CD14-positive monocyte (primary cell): Measurements from ENCODE around the gene ZC3H8. TPM values are rescaled to one million over a fixed set of nuclear protein-coding genes. Genes with fewer than 3 reads are reported as not detected.

ENCODE experiments used
- DNase-seq, 3 donors: peaks; one replicate each; pipeline ENCODE4 v3.0.0-alpha.2; 2011 to 2022
- H2AFZ ChIP-seq: 2 replicates; pipeline ENCODE4 v1.6.0; 2012; ENCODE audit warnings: mild to moderate bottlenecking, low read depth, low read length, inconsistent platforms; ENCODE audit not compliant: insufficient read depth, poor library complexity, severe bottlenecking
- H3K27ac ChIP-seq, 2 donors: 1 replicate in 1 of 2; 2 replicates in 1 of 2; pipeline ENCODE4 v1.5.1; 2012 to 2013; ENCODE audit warnings: low read length in 2 of 2, control low read depth in 1 of 2, inconsistent platforms in 1 of 2, low read depth in 1 of 2, mild to moderate bottlenecking in 1 of 2
- H3K27me3 ChIP-seq, 2 donors: one replicate each; pipeline versions ENCODE4 v1.6.0 to v1.6.1; 2011 to 2013; ENCODE audit warnings: low read length in 2 of 2; ENCODE audit not compliant: control insufficient read depth in 2 of 2, insufficient read depth in 2 of 2
- H3K36me3 ChIP-seq, 2 donors: replicated peaks in 1 of 2; 1 replicate in 1 of 2; 2 replicates in 1 of 2; pipeline versions ENCODE4 v1.5.1 to v1.6.1; 2012 to 2013; ENCODE audit warnings: low read length in 2 of 2, control low read depth in 1 of 2, inconsistent platforms in 1 of 2, mild to moderate bottlenecking in 1 of 2; ENCODE audit not compliant: insufficient read depth in 2 of 2, control insufficient read depth in 1 of 2
- H3K4me1 ChIP-seq, 2 donors: 1 replicate in 1 of 2; 2 replicates in 1 of 2; pipeline versions ENCODE4 v1.5.1 to v1.6.1; 2012 to 2013; ENCODE audit warnings: low read length in 2 of 2, control low read depth in 1 of 2, inconsistent platforms in 1 of 2, mild to moderate bottlenecking in 1 of 2, moderate library complexity in 1 of 2; ENCODE audit not compliant: insufficient read depth in 2 of 2, control insufficient read depth in 1 of 2
- H3K4me2 ChIP-seq: replicated peaks from 2 replicates; pipeline ENCODE3; 2012; ENCODE audit warnings: low read length, moderate library complexity, mild to moderate bottlenecking; ENCODE audit not compliant: poor library complexity, severe bottlenecking; ENCODE audit errors: extremely low read depth
- H3K4me3 ChIP-seq, 3 experiments: fragments of 200-600 bp in 1 of 3; sonication (generic) in 1 of 3; replicated peaks in 1 of 3; 1 replicate in 2 of 3; 2 replicates in 1 of 3; pipeline ENCODE4 v1.5.1; 2011 to 2013; ENCODE audit warnings: low read length in 3 of 3, mild to moderate bottlenecking in 3 of 3, control low read depth in 2 of 3, low read depth in 2 of 3, inconsistent platforms in 1 of 3, moderate library complexity in 1 of 3
- H3K79me2 ChIP-seq: 2 replicates; pipeline ENCODE4 v1.6.0; 2012; ENCODE audit warnings: mild to moderate bottlenecking, control low read depth, inconsistent platforms, low read length, moderate library complexity; ENCODE audit not compliant: insufficient read depth
- H3K9ac ChIP-seq: 2 replicates; pipeline ENCODE4 v1.6.0; 2017; ENCODE audit warnings: low read length, mild to moderate bottlenecking; ENCODE audit not compliant: insufficient read depth, poor library complexity, severe bottlenecking
- H3K9me3 ChIP-seq, 2 donors: replicated peaks in 1 of 2; 1 replicate in 1 of 2; 2 replicates in 1 of 2; pipeline versions ENCODE4 v1.5.1 to v1.6.1; 2012 to 2013; ENCODE audit warnings: low read length in 2 of 2, control low read depth in 1 of 2; ENCODE audit not compliant: control insufficient read depth in 1 of 2, insufficient read depth in 1 of 2
- H4K20me1 ChIP-seq: 2 replicates; pipeline ENCODE4 v1.6.0; 2012; ENCODE audit warnings: mild to moderate bottlenecking, low read length, control low read depth, moderate library complexity; ENCODE audit not compliant: insufficient read depth
- H3K27ac Mint-ChIP-seq, 7 donors: one replicate each; pipeline ENCODE4 v1.8.0; 2020; ENCODE audit warnings: mild to moderate bottlenecking in 7 of 7, mixed read lengths in 7 of 7, moderate library complexity in 6 of 7, inconsistent platforms in 2 of 7
- H3K27me3 Mint-ChIP-seq, 3 donors: one replicate each; pipeline ENCODE4 v1.8.0; 2021 to 2022; ENCODE audit warnings: low read depth in 3 of 3, mild to moderate bottlenecking in 3 of 3, mixed read lengths in 3 of 3, moderate library complexity in 3 of 3, inconsistent platforms in 1 of 3
- H3K36me3 Mint-ChIP-seq, 2 donors: one replicate each; pipeline ENCODE4 v1.8.0; 2020; ENCODE audit warnings: mixed read lengths in 2 of 2, inconsistent platforms in 1 of 2, mild to moderate bottlenecking in 1 of 2
- H3K4me1 Mint-ChIP-seq: one replicate; pipeline ENCODE4 v1.8.0; 2020; ENCODE audit warnings: mild to moderate bottlenecking, mixed read lengths
- H3K4me3 Mint-ChIP-seq, 2 donors: one replicate each; pipeline ENCODE4 v1.8.0; 2020; ENCODE audit warnings: mild to moderate bottlenecking in 2 of 2, mixed read lengths in 2 of 2, moderate library complexity in 1 of 2
- H3K9me3 Mint-ChIP-seq, 7 donors: one replicate each; pipeline ENCODE4 v1.8.0; 2020 to 2022; ENCODE audit warnings: mixed read lengths in 7 of 7, mild to moderate bottlenecking in 6 of 7, moderate library complexity in 6 of 7, inconsistent platforms in 2 of 7
- WGBS: methylation state at CpG from one replicate; pipeline ENCODE4 v1.1.5; 2013; ENCODE audit warnings: missing lambda C conversion rate; ENCODE audit not compliant: insufficient coverage; 5-methylcytosine and 5-hydroxymethylcytosine counted together
- intact Hi-C, 2 donors: fragments of 100-400 bp; cut with micrococcal nuclease; formaldehyde crosslinking; loops; one replicate each; pipeline versions ENCODE4 v1.15.0 to v1.15.1; 2023
- polyA plus RNA-seq, 3 donors: library from polyadenylated mRNA; depleted of rRNA in 1 of 3; unstranded in 2 of 3; stranded (reverse) in 1 of 3; fragments of 300-500 nt in 2 of 3; fragments of >200 nt in 1 of 3; fragmentation: Illumina TruSeq in 2 of 3; gene quantifications; 1 replicate in 2 of 3; 2 replicates in 1 of 3; pipeline ENCODE4 v1.2.3, GENCODE V29; 2012 to 2021
- TF ChIP-seq, protein P1 (sequence below): fragments of 200-600 bp; IDR thresholded peaks from one replicate; pipeline ENCODE4 v1.8.0; 2022; ENCODE audit warnings: antibody characterized with exemption, mild to moderate bottlenecking

ZC3H8 gene
- polyA plus RNA-seq, 3 donors, result 2.3 to 6.9 (median 2.3) TPM

DNA sequence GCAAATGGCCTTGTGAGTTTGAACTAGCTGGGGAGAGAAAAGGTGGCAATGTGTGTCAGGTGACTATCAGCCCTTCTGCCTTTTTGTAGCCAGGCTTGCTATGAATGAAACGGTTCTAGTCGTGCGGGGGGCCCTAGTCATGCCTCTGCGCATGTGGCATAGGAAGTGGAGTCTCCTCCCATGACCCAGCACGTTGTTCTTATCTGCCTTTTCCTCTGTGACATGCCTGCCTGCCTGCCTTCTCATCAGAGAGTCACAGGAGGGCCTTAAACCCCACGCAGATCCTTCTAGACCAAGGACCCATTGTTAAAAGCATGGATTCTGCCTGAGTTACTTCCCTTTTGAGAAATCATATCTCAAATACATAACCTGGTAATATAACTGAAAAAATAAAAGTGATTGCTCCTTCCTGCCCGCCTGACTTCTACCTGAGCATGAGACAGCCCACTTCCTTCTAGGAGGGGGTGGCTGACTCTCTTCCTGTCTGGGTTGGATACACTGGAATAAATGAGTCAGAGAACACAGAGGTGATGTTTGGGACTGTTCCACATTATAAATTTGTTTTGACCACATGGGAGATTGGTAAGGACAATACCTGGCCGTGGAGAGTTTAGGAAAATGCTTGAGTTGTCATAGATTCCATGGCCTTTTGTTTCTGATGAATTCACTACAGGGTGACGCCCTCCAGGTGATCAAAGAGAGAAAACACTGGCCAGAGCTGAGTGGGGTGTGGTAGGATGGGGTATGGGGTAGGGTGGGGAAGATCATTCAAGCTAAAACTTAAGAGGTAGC is 66.8 kb downstream of the ZC3H8 start:
- peak overlapping the region in 1 of 7 donors; percentile 10 for H3K27ac Mint-ChIP-seq
- H3K36me3 Mint-ChIP-seq, result no peaks in the 10 kb centered on the region
- TF ChIP-seq, protein P1, sequence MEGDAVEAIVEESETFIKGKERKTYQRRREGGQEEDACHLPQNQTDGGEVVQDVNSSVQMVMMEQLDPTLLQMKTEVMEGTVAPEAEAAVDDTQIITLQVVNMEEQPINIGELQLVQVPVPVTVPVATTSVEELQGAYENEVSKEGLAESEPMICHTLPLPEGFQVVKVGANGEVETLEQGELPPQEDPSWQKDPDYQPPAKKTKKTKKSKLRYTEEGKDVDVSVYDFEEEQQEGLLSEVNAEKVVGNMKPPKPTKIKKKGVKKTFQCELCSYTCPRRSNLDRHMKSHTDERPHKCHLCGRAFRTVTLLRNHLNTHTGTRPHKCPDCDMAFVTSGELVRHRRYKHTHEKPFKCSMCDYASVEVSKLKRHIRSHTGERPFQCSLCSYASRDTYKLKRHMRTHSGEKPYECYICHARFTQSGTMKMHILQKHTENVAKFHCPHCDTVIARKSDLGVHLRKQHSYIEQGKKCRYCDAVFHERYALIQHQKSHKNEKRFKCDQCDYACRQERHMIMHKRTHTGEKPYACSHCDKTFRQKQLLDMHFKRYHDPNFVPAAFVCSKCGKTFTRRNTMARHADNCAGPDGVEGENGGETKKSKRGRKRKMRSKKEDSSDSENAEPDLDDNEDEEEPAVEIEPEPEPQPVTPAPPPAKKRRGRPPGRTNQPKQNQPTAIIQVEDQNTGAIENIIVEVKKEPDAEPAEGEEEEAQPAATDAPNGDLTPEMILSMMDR, result no peak
- H3K4me3 Mint-ChIP-seq, result no peak overlapping the region
- Histone ChIP-seq H4K20me1 (no peaks in the 10 kb centered on the region), H3K36me3 (no peaks in the 10 kb centered on the region), H3K4me3 (no peak overlapping the region), H2AFZ (no peak overlapping the region), H3K4me2 (no peak overlapping the region), H3K79me2 (no peaks in the 10 kb centered on the region), H3K4me1 (no peaks in the 10 kb centered on the region), H3K9ac (no peak overlapping the region), H3K27me3 (peaks cover 0 to 4% of the 10 kb centered on the region in 2 donors), H3K27ac (no peak overlapping the region), H3K9me3 (no peaks in the 10 kb centered on the region)
- 69% methylated on average over 7 of the region's 9 CpGs for WGBS
- peaks cover 0 to 4% (median 3%) of the 10 kb centered on the region in 7 donors for H3K9me3 Mint-ChIP-seq
- DNase-seq, result no peak
- intact Hi-C loops, result no loop called here
- peaks cover 2 to 8% (median 8%) of the 10 kb centered on the region in 3 donors for H3K27me3 Mint-ChIP-seq
- H3K4me1 Mint-ChIP-seq, result no peaks in the 10 kb centered on the region

DNA sequence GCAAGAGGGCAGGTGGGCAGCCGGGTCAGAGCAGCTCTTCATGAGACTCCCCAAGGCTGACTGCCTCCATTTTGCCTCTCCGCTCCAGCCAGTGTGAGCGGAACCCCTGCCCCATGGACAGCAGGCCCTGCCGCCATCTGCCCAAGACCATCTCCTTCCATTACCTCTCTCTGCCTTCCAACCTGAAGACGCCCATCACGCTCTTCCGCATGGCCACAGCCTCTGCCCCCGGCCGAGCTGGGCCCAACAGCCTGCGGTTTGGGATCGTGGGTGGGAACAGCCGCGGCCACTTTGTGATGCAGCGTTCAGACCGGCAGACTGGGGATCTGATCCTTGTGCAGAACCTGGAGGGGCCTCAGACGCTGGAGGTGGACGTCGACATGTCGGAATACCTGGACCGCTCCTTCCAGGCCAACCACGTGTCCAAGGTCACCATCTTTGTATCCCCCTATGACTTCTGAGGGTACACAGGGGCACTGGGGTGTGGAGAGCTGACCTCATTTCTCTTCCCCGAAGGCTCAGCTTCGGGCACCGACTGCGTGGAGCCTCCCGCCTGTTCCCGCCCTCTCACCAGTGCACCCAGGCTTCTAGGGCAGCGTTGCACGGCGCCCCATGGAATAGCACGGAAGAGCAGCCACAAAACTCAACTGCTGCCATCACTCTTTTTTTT is 67.7 kb downstream of the ZC3H8 start:
- no peak overlapping the region for H3K4me2 ChIP-seq
- TF ChIP-seq, protein P1, result no peak
- no peaks in the 10 kb centered on the region for H3K36me3 ChIP-seq
- no peak overlapping the region for H2AFZ ChIP-seq
- intact Hi-C loops, result no loop called here
- no peak overlapping the region for H3K4me3 ChIP-seq
- H3K9me3 ChIP-seq, result no peaks in the 10 kb centered on the region
- Mint-ChIP-seq H3K4me1 (no peaks in the 10 kb centered on the region), H3K27me3 (peaks cover 9 to 16% (median 16%) of the 10 kb centered on the region in 3 donors), H3K4me3 (no peak overlapping the region), H3K27ac (no peak overlapping the region), H3K36me3 (no peaks in the 10 kb centered on the region), H3K9me3 (peaks cover 0 to 4% (median 3%) of the 10 kb centered on the region in 7 donors)
- H3K4me1 ChIP-seq, result no peaks in the 10 kb centered on the region
- DNase-seq, result no peak
- H3K79me2 ChIP-seq, result no peaks in the 10 kb centered on the region
- WGBS, result 98% methylated on average over 27 of the region's 31 CpGs
- no peak overlapping the region for H3K27ac ChIP-seq
- no peaks in the 10 kb centered on the region for H4K20me1 ChIP-seq
- peaks cover 0 to 12% of the 10 kb centered on the region in 2 donors for H3K27me3 ChIP-seq
- no peak overlapping the region for H3K9ac ChIP-seq
